GM23338 (cell line): Measurements from ENCODE around the gene LAGE3.

Source experiments
- CREB1 ChIP-seq: fragments of 250-450 bp; sonication (Bioruptor Pico); IDR thresholded peaks from 2 replicates; pipeline ENCODE4 v1.5.0; 2020; ENCODE audit warnings: low read depth, mild to moderate bottlenecking, moderate library complexity
- EZH2 ChIP-seq: fragments of 200-600 bp; sonication (generic); IDR thresholded peaks from one replicate; pipeline ENCODE4 v1.8.0; 2017; ENCODE audit warnings: antibody characterized with exemption, mild to moderate bottlenecking, low read depth; ENCODE audit not compliant: unreplicated experiment
- EZH2phosphoT487 ChIP-seq: fragments of 200-600 bp; sonication (generic); IDR thresholded peaks from one replicate; pipeline ENCODE4 v1.8.1; 2018; ENCODE audit warnings: antibody characterized with exemption; ENCODE audit not compliant: unreplicated experiment
- JUNB ChIP-seq: IDR thresholded peaks from one replicate; pipeline ENCODE4 v1.6.1; 2016; ENCODE audit warnings: antibody characterized with exemption; ENCODE audit not compliant: unreplicated experiment
- NANOG ChIP-seq: IDR thresholded peaks from 2 replicates; pipeline ENCODE4 v1.6.1; 2016; ENCODE audit warnings: antibody characterized with exemption, borderline replicate concordance
- POLR2AphosphoS5 ChIP-seq: IDR thresholded peaks from 2 replicates; pipeline ENCODE4 v1.6.1; 2016; ENCODE audit warnings: antibody characterized with exemption, low read depth
- TF ChIP-seq, protein P1 (sequence below), 2 experiments: fragments of 200-600 bp in 1 of 2; sonication (generic) in 1 of 2; conservative IDR thresholded peaks; 2 replicates each; pipeline versions ENCODE4 v1.5.1 to v1.6.1; 2016 to 2017; ENCODE audit warnings: antibody characterized with exemption in 2 of 2, low read depth in 2 of 2, mild to moderate bottlenecking in 2 of 2, moderate library complexity in 1 of 2
- TF ChIP-seq, protein P2 (sequence below): IDR thresholded peaks from 2 replicates; pipeline ENCODE4 v1.6.1; 2016; ENCODE audit warnings: antibody characterized with exemption
- TF ChIP-seq, protein P3 (sequence below): IDR thresholded peaks from one replicate; pipeline ENCODE4 v1.6.1; 2018; ENCODE audit warnings: antibody characterized with exemption; ENCODE audit not compliant: unreplicated experiment
- TF ChIP-seq, protein P4 (sequence below): fragments of 250-450 bp; sonication (Bioruptor Pico); IDR thresholded peaks from 2 replicates; pipeline ENCODE4 v1.5.0; 2020; ENCODE audit warnings: mild to moderate bottlenecking, moderate library complexity

DNA sequence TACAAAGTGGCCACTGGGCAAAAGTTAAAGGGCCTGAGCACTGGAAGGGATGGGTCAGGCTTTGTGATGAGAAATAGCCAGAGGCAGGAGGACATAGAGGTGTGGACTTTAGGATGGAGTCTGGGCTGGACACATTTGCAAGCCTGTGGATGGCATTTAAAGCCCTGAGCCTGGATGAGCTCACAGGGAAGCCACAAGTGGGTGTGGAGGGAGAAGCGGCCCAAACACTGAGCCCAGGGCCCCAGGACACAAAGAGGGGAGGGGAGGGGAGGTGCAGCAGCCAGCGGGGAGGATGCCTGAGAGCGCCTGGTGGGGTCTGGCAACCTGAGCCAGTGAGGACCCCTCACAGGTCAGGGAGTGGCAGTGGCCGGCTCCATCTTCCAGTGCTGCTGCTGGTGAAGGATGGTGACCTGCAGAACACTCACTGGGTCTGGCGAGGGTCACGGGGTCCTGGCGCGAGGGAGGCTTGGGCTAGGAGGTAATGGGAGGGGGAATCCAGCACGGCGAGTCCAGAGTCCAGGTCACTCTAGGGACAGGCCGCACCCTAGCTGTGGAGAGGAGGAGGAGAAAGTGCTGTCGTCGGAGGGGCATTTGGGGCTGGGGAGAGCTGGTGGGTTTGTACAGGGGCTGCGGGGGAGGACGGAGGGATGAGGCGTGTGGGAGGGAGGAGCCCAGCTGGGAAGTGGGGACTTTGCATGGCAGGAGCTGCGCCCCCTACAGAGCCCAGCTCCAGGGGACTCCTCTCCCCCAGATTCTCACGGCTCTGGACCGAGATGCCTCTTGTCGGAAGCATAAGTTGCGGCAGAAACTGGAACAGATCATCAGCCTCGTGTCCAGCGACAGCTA, 7.0 kb downstream of the LAGE3 start:
- TF ChIP-seq, protein P1, sequence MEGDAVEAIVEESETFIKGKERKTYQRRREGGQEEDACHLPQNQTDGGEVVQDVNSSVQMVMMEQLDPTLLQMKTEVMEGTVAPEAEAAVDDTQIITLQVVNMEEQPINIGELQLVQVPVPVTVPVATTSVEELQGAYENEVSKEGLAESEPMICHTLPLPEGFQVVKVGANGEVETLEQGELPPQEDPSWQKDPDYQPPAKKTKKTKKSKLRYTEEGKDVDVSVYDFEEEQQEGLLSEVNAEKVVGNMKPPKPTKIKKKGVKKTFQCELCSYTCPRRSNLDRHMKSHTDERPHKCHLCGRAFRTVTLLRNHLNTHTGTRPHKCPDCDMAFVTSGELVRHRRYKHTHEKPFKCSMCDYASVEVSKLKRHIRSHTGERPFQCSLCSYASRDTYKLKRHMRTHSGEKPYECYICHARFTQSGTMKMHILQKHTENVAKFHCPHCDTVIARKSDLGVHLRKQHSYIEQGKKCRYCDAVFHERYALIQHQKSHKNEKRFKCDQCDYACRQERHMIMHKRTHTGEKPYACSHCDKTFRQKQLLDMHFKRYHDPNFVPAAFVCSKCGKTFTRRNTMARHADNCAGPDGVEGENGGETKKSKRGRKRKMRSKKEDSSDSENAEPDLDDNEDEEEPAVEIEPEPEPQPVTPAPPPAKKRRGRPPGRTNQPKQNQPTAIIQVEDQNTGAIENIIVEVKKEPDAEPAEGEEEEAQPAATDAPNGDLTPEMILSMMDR (conservative IDR thresholded peaks at IDR 0.05; ENCODE audit: low read depth in 2 of 2), result no peak
- TF ChIP-seq EZH2 (no peak), POLR2AphosphoS5 (no peak), EZH2phosphoT487 (no peak), CREB1 (CRISPR knock-in tag) (no peak), JUNB (no peak), NANOG (no peak)
- TF ChIP-seq, protein P2, sequence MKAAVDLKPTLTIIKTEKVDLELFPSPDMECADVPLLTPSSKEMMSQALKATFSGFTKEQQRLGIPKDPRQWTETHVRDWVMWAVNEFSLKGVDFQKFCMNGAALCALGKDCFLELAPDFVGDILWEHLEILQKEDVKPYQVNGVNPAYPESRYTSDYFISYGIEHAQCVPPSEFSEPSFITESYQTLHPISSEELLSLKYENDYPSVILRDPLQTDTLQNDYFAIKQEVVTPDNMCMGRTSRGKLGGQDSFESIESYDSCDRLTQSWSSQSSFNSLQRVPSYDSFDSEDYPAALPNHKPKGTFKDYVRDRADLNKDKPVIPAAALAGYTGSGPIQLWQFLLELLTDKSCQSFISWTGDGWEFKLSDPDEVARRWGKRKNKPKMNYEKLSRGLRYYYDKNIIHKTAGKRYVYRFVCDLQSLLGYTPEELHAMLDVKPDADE, result no peak
- TF ChIP-seq, protein P3, sequence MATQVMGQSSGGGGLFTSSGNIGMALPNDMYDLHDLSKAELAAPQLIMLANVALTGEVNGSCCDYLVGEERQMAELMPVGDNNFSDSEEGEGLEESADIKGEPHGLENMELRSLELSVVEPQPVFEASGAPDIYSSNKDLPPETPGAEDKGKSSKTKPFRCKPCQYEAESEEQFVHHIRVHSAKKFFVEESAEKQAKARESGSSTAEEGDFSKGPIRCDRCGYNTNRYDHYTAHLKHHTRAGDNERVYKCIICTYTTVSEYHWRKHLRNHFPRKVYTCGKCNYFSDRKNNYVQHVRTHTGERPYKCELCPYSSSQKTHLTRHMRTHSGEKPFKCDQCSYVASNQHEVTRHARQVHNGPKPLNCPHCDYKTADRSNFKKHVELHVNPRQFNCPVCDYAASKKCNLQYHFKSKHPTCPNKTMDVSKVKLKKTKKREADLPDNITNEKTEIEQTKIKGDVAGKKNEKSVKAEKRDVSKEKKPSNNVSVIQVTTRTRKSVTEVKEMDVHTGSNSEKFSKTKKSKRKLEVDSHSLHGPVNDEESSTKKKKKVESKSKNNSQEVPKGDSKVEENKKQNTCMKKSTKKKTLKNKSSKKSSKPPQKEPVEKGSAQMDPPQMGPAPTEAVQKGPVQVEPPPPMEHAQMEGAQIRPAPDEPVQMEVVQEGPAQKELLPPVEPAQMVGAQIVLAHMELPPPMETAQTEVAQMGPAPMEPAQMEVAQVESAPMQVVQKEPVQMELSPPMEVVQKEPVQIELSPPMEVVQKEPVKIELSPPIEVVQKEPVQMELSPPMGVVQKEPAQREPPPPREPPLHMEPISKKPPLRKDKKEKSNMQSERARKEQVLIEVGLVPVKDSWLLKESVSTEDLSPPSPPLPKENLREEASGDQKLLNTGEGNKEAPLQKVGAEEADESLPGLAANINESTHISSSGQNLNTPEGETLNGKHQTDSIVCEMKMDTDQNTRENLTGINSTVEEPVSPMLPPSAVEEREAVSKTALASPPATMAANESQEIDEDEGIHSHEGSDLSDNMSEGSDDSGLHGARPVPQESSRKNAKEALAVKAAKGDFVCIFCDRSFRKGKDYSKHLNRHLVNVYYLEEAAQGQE, result no peak
- TF ChIP-seq, protein P4, sequence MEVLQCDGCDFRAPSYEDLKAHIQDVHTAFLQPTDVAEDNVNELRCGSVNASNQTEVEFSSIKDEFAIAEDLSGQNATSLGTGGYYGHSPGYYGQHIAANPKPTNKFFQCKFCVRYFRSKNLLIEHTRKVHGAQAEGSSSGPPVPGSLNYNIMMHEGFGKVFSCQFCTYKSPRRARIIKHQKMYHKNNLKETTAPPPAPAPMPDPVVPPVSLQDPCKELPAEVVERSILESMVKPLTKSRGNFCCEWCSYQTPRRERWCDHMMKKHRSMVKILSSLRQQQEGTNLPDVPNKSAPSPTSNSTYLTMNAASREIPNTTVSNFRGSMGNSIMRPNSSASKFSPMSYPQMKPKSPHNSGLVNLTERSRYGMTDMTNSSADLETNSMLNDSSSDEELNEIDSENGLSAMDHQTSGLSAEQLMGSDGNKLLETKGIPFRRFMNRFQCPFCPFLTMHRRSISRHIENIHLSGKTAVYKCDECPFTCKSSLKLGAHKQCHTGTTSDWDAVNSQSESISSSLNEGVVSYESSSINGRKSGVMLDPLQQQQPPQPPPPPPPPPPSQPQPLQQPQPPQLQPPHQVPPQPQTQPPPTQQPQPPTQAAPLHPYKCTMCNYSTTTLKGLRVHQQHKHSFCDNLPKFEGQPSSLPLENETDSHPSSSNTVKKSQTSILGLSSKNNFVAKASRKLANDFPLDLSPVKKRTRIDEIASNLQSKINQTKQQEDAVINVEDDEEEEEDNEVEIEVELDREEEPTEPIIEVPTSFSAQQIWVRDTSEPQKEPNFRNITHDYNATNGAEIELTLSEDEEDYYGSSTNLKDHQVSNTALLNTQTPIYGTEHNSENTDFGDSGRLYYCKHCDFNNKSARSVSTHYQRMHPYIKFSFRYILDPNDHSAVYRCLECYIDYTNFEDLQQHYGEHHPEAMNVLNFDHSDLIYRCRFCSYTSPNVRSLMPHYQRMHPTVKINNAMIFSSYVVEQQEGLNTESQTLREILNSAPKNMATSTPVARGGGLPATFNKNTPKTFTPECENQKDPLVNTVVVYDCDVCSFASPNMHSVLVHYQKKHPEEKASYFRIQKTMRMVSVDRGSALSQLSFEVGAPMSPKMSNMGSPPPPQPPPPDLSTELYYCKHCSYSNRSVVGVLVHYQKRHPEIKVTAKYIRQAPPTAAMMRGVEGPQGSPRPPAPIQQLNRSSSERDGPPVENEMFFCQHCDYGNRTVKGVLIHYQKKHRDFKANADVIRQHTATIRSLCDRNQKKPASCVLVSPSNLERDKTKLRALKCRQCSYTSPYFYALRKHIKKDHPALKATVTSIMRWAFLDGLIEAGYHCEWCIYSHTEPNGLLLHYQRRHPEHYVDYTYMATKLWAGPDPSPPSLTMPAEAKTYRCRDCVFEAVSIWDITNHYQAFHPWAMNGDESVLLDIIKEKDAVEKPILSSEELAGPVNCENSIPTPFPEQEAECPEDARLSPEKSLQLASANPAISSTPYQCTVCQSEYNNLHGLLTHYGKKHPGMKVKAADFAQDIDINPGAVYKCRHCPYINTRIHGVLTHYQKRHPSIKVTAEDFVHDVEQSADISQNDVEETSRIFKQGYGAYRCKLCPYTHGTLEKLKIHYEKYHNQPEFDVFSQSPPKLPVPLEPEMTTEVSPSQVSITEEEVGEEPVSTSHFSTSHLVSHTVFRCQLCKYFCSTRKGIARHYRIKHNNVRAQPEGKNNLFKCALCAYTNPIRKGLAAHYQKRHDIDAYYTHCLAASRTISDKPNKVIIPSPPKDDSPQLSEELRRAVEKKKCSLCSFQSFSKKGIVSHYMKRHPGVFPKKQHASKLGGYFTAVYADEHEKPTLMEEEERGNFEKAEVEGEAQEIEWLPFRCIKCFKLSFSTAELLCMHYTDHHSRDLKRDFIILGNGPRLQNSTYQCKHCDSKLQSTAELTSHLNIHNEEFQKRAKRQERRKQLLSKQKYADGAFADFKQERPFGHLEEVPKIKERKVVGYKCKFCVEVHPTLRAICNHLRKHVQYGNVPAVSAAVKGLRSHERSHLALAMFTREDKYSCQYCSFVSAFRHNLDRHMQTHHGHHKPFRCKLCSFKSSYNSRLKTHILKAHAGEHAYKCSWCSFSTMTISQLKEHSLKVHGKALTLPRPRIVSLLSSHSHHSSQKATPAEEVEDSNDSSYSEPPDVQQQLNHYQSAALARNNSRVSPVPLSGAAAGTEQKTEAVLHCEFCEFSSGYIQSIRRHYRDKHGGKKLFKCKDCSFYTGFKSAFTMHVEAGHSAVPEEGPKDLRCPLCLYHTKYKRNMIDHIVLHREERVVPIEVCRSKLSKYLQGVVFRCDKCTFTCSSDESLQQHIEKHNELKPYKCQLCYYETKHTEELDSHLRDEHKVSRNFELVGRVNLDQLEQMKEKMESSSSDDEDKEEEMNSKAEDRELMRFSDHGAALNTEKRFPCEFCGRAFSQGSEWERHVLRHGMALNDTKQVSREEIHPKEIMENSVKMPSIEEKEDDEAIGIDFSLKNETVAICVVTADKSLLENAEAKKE (CRISPR knock-in tag), result no peak
